Stimulated activated CD8-positive, alpha-beta memory T cell treated with anti-CD3 and anti-CD28 coated beads, Interleukin-15, amount 100 ng/mL, for 4 hours (primary cell): ENCODE data around the gene ZNF507.

ENCODE experiments used
- DNase-seq, 2 donors: peaks; one replicate each; pipeline ENCODE4 v3.0.0-alpha.2; 2020; ENCODE audit warnings: low read depth in 2 of 2

The ZNF507 gene

GRCh38 chr19:32339988-32340874 lies 5.2 kb upstream of the ZNF507 start:
- no peak for DNase-seq

- no peak for DNase-seq
Measured at GRCh38 chr19:32342695-32343094, 2.7 kb upstream of the ZNF507 start.

GRCh38 chr19:32343550-32344262 lies 1.7 kb upstream of the ZNF507 start:
- no peak for DNase-seq

- no peak for DNase-seq
Measured at GRCh38 chr19:32346901-32347300, 1.5 kb downstream of the ZNF507 start.

- no peak for DNase-seq
Measured at GRCh38 chr19:32347573-32347972, 2.2 kb downstream of the ZNF507 start.

GRCh38 chr19:32349051-32349450 lies 3.6 kb downstream of the ZNF507 start:
- DNase-seq, result no peak

- no peak for DNase-seq
Measured at GRCh38 chr19:32349724-32350470, 4.5 kb downstream of the ZNF507 start.

GRCh38 chr19:32350471-32350865 lies 5.1 kb downstream of the ZNF507 start:
- no peak for DNase-seq

GRCh38 chr19:32350987-32351348 lies 5.6 kb downstream of the ZNF507 start:
- no peak for DNase-seq

GRCh38 chr19:32352241-32352630 lies 6.8 kb downstream of the ZNF507 start:
- no peak for DNase-seq

- DNase-seq, result no peak
Measured at GRCh38 chr19:32354345-32354744, 8.9 kb downstream of the ZNF507 start.

- no peak for DNase-seq
Measured at GRCh38 chr19:32355309-32355708, 9.9 kb downstream of the ZNF507 start.

GRCh38 chr19:32357720-32358119 lies 12.3 kb downstream of the ZNF507 start:
- DNase-seq, result no peak

- no peak for DNase-seq
Measured at GRCh38 chr19:32358321-32358720, 12.9 kb downstream of the ZNF507 start.

- no peak for DNase-seq
Measured at GRCh38 chr19:32359581-32359980, 14.2 kb downstream of the ZNF507 start.

GRCh38 chr19:32361574-32362317 lies 16.3 kb downstream of the ZNF507 start:
- DNase-seq, result no peak

- DNase-seq, result no peak
Measured at GRCh38 chr19:32362318-32362691, 16.9 kb downstream of the ZNF507 start.

GRCh38 chr19:32363175-32363574 lies 17.8 kb downstream of the ZNF507 start:
- no peak for DNase-seq

- DNase-seq, result no peak
Measured at GRCh38 chr19:32363632-32364031, 18.2 kb downstream of the ZNF507 start.

- no peak for DNase-seq
Measured at GRCh38 chr19:32364040-32364439, 18.6 kb downstream of the ZNF507 start.

GRCh38 chr19:32367063-32367462 lies 21.7 kb downstream of the ZNF507 start:
- no peak for DNase-seq
